RKO (cell line): ENCODE data around the gene TEX101.
"Not testable (repeated sequence)": the region's sequence is repeated elsewhere in the genome, so short reads cannot be mapped to it uniquely, and the experiment has no call there.

Source experiments
- DNase-seq: peaks from one replicate; pipeline ENCODE4 v3.0.0-alpha.2; 2016; ENCODE audit warnings: low spot score

Gene TEX101, protein sequence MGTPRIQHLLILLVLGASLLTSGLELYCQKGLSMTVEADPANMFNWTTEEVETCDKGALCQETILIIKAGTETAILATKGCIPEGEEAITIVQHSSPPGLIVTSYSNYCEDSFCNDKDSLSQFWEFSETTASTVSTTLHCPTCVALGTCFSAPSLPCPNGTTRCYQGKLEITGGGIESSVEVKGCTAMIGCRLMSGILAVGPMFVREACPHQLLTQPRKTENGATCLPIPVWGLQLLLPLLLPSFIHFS

DNA sequence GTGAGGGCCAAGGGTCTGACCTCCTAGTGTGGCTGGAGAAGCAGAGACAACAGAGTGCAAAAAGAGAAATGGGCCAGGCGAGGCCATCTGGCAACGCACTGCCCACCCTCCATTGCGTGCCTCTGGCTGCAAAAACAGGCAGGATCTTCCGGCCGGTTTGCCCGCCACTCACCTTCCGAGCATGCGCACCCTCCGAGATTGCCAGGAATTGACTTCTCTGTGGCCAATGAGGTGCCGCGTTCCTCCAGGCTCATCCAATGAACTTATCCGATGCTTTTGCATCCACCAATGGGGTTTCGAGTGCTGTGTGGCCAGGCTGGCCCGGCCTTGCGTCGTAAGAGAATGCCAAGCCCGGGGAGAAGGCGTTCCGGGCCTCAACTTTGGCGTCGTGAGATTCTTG is at the start of gene TEX101:
TSS of gene TEX101 (plus strand) at position 337 of the 400 bp plus-strand sequence. CDS start 1,030 bp downstream, outside the sequence.
- no peak for DNase-seq

DNA sequence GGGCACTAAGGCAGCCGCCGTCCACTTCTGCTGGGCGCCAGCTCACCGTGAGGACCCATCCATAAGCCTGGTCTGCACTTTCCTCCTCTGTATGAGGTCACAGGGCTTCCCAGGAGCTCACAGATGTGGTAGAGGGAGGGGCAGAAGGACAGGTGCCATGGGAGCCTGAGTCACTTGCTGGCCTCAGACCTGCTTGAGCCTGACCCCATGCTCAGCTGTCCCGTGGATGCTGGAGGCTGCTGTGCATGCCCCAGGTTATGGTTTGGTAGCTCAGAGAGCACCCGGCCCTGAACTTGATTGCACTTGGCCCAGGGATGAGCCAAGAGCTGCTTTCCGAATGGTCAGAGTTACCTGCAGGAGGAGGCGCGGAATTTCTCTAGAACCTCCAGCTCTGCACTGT is 49.0 kb upstream of the TEX101 start:
- DNase-seq = not testable (repeated sequence)

DNA sequence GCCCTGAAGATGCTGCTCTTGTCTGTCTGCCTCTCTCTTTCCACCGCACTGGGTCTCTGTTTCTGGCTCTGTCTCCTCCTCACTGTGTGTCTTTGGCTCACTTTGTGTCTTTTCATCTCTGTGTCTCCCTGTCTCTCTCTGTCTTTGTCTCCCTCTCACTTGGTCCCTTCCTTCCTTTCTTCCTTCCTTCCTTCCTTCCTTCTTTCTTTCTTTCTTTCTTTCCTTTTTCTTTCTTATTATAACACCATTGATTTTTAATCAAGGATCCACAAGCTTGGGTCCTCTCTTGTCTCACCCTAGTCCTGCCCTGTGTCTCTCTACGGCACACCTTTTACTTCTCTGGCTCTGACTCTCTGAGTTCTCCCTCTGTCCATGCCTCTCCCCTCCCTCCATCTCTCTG is 46.9 kb upstream of the TEX101 start:
- DNase-seq = no peak

DNA sequence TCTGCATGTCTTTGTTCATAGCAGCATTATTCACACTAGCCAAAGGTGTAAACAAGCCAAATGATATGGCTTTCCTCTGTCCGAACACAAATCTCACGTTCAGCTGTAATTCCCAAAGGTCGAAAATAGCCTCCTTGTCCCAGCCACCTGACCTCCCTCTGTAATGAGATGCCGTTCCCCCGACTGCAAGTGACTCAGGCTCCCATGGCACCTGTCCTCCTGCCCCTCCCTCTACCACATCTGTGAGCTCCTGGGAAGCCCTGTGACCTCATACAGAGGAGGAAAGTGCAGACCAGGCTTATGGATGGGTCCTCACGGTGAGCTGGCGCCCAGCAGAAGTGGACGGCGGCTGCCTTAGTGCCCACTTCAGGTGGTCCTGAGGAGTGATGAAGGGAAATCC is 45.8 kb upstream of the TEX101 start:
- not testable (repeated sequence) for DNase-seq

DNA sequence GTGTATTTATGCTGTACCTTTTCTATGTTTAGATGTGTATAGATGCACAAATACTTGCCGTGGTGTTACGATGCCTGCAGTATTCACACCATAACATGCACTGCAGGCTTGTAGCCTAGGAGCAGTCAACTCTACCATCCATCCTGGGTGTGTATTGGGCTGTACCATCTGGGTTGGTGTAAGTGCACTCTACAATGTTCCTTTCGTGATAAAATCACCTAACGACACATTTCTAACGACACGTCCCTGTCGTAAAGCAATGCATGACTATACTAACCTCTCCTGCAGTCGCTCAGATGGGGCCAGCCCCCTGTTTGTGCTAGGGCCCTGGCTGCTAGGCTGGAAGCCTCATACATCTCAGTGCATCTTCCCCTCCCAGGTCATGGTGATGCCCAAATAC is 42.8 kb upstream of the TEX101 start:
- DNase-seq = no peak

DNA sequence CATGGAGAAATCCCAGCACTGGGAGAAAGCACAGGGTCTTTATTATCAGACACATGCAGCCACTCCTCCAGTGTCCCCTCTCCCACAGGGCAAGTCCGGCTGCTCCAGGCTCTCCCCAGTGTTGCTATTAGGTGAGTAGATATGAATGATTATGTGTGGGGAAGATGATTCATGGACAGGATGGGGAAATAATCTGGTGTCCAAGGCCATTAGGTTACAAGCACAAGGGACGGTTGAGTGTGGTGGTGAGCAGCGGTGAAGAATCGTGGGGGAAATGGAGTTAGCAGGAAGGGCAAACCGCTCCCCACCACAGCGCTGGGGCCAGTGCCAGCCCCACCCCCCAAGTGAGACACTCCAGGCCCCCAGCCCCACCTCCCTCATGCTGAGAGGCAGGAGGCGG is 42.2 kb upstream of the TEX101 start:
- DNase-seq = no peak

DNA sequence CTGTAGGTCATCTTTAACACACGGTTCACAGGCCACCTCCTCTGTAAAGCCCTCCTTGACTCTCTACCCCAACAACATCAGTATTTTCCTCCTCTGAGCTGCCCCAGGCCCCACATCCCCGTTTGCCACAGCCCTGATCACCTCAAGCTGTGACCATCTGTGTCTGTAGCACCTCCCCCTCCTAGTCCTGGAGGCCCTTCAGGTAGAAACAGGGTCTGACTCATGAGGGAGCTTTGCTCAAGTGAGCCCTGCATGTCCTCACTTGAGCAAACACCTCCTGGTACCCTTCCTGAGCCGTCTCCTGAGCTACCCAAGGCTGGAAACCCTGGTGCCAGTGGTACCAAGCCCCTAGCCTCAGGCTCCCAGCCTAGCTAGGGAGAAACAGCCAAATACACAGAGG is 37.1 kb upstream of the TEX101 start:
- not testable (repeated sequence) for DNase-seq

DNA sequence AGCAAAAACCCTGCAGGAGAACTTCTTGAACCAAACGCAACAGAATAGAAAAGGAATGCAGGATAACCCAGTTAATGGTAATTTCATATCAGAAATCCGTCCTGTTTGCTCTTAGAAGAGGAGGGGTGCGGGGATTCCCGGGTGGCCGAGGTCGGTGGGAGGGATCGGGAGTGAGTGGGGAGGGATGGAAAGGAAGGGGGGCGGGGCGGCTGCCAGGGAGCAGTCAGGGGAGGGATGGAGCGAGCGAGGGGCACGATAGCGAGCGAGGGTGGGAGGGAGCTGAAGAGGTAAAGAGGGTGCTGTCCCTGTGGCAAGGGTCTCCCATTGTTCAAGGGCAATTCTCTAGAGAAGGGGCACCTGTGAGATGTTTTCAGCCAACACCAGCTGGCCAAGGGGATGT is 34.7 kb upstream of the TEX101 start:
- no peak for DNase-seq

DNA sequence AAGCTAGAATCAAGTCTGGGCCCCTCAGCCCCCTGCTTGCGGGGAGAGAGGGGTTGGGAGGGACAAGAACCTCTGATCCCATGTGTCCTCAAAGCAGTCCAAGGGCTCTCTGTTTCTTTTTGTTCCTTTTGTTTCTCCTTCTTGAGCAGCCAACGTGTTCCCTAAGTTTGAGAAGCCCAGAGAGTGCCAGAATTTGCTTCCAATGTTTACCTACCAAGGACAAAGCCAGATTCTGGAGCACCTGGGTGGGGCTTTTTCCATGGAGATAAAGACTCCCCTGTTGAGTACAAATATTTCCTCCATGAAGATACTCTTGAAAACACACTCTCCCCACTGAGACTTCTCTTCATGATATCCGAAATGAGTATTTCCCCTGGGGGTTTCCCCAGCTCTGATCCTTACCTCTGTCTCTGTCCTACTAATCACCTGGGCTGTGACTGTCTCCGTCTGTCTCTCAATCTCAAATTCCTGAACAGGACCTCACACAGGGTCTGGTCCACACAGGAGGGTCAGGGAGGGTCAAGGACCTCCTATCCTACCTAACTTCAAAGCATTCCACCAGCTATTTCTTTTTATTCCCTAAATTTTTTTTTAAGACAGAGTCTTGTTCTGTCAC is 33.8 kb upstream of the TEX101 start:
- DNase-seq = no peak

DNA sequence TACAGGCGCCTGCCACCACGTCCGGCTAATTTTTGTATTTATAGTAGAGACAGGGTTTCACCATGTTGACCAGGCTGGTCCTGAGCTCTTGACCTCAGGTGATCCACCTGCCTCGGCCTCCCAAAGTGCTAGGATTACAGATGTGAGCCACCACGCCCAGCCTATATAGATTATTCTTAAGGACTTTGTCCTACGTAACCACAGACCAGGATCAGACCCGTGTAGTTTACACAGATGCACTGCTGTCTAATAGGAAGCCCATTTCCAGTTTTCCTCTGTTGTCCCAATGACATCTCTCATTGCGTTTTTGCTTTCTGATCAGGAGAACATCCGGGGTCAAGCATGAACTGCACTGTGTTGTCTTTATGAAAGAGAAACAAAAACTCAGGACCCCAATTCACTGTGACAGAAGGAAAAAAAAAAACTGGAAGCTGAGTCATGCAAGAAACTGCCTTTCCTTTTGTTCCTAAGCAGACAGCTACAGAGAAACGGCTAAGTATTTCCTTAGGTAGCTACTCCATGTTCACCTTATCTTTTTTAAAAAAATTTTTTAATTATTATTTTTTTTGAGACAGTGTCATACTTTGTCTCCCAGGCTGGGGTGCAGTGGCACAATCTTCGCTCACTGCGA is 32.0 kb upstream of the TEX101 start:
- not testable (repeated sequence) for DNase-seq

DNA sequence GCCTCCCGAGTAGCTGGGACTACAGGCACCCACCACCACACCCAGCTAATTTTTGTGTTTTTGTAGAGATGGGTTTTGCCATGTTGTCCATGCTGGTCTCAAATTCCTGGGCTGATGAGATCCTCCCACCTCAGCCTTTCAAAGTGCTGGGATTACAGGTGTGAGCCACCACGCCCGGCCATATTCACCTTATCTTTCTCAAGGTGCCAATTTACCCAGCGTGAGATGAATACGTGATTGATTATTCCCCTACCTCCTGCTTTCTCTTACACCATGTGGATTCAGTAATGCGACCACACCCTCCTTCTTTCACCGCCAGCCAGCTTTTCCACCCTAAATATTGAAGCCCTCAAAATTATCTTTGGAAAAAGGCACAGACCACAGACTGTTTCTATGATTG is 31.4 kb upstream of the TEX101 start:
- not testable (repeated sequence) for DNase-seq

DNA sequence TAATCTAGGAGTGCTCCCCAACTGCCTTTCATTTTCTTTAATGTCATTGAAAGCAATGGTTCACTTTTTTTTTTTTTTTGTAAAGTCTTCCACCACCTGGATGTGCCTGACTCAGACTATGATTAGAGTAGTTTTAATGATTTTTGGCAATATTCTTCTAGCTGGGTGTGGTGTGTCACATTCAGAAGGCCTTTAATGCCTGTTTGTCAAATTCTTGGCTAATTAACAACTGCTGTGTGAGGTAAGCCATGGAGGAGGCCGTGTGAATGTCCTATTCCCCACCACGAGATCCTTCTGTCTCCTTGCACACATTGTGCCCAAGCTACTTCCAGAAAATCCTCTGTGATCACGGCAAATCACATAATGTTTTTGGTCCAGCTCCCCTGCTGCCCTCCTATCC is 30.9 kb upstream of the TEX101 start:
- not testable (repeated sequence) for DNase-seq

DNA sequence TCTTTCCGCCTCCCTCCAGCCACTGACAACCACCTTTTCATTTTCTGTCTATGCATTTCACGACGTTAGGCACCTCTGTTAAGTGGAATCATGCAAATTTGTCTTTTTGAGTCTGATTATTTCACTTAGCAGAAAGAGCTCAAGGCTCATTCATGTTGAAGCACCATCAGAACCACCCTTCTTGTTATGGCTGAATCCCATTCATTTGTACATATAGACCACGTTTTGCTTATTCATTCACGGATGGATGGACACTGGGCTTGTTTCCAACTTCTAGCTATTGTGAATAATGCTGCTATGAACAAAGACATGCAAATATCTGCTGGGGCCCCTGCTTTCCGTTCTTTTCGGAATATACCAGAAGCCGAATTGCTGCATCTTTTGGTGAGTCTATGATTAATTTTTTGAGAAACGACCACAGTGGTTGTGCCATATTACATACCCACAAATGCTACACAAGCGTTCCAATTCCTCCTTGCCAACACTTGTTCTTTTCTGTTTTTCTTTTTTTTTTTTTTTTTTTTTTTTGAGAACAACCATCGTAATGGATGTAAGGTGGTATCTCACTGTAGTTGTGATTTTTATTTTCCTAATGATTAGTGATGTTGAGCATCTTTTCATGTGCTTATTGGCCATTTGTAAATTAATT is 23.7 kb upstream of the TEX101 start:
- not testable (repeated sequence) for DNase-seq

DNA sequence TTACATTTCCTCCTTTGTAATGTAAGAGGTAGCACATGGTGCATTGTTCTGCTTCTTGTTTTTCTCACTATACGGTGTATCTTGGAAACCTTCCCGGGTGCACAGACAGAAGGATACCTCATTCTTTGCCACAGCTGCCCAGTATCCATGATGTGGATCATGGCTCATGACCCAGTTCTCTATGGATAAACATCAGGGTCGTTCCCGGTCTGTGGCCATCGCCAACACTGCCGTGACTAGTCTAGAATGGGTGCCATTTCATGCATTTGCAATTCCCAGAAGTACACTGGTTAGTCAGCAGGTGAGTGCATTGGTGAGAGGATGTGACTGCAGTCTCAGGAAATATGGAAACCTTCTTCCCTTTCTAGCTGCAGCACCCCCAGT is 23.1 kb upstream of the TEX101 start:
- not testable (repeated sequence) for DNase-seq

DNA sequence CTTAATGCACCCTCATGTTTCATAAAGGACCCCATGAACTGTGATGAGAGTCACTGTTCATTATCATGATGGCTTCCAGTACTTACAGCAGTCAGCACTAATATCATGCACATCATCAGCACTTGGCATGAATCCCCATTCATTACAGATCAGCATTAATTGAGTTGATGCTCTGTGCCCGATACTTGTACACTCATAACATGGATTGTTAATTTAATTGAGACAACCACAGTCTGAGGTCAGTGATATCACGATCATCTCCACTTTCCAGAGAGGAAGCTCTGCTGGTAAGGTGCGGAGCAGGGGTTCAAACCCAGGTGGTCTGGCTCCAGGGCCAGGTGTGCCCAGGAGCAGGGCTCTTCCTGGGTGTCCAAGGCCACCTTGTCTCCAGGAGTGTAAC is 21.2 kb upstream of the TEX101 start:
- DNase-seq = not testable (repeated sequence)

DNA sequence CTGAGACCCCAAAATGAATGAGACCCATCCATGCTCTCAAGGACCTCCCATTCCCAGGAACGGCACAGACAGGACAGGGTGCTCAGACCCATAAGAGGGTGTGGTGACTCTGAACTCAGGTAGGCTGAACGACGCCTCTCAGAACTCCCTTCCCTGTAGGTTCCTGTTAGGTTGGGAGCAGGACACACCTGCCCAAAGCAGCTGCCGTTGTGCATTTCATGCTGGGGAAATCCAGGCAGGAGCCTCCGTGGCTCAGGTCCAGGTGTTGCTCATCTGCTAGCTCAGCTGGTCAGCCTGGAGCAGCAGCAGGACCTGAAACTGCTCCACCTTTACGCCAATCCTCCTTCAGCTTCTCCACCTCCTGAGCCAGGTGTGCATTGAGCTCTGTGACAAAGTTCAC is 19.1 kb upstream of the TEX101 start:
- DNase-seq = no peak

DNA sequence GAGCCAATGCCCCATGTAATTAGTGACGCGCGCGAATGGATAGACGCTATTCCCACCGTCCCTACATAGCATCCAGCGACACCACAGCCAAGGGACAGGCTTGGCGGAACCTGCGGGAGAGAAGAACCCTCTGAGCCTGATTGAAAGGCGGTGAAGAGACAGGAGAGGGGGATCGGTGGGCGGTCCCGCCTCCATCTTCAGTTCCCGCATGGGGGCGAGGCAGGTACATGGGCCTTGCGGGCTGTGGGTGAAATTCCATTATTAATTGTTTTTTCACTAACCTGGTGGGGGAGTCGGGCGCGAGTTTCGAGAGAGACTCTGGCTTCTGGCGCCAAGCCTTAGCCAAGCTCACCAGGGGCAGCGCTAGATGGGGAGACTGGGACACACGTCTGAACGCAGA is 8.4 kb upstream of the TEX101 start:
- DNase-seq = no peak

DNA sequence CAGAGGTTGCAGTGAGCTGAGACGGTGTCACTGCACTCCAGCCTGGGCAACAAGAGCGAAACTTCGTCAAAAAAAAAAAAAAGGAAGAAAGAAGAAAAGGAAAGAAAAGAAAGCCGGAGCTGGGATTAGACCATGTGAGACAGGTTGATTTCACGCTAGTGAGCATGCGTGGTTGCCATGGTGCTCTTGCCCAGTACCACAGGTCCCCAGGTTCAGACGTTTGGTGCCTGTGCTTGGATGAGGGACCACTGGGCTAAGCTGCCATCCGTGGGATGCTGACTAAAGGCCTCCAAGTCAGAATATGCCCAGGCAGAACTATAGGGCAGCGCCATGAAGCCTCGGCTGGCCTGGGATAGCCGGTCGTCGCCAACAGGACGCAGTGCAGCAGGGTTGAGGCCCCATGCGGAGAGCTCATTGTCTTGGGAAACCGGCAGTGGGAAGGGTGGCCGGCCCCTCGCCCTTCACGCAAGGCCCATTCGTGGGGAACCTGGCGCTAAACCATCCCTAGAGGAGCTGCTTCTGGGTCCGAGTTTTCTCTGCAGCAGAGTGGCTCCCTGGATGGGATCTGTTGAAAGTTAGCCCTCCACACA is 7.2 kb upstream of the TEX101 start:
- DNase-seq = no peak

DNA sequence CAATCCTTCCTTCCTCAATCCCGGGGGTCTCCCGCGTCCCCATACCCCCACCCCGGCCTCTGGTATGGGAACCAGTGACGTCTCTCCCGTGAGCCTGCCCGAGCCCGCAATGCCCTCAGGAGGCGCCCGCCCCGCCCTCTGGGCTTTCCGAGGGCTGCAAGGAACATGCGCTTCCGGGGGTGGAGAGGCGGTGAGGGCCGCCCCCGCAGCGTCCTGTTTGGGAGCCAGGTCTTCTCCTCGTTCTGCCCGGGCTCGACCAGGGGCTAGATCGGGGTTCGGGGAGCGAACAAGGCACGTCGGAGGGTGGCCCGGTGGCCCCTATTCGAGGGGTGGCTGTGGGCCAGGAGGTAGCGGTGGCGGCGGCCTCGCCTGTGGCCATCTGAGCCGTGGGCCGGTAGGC is 6.6 kb upstream of the TEX101 start:
- DNase-seq = no peak

DNA sequence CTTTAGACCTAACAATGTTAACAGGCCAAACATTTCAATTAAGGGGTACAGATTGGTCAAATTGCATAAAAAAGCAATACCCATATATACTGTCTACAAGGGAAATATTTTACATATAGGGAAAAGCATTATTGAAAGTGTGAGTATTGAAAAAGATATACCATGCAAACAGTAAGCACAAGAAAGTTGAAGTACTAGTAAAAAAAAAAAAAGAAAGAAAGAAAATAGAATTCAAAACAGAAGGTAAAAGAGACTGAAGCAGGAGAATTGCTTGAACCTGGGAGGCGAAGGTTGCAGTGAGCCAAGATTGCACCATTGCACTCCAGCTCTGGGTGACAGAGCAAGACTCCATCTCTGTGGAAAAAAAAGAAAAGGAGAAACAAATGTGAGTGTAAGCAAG is 5.3 kb upstream of the TEX101 start:
- no peak for DNase-seq

DNA sequence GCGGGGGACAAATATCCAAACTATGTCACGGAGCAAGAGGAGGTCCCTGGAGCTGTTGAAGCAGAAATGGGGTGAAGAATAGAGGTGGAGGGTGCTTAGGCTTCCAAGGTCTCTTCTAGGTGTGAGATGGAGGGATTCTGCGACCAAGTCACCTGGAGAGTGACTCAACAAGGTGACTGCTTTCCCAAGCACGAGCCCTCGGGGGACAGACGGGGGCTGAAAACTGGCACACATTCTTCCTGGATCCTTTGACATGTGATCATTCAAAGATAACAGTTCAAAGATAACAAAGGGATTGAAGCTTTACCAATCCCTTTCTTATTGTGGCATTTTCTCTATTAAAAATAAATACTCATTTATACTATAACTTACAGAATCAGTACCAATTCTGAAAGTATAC is 2.2 kb upstream of the TEX101 start:
- no peak for DNase-seq

DNA sequence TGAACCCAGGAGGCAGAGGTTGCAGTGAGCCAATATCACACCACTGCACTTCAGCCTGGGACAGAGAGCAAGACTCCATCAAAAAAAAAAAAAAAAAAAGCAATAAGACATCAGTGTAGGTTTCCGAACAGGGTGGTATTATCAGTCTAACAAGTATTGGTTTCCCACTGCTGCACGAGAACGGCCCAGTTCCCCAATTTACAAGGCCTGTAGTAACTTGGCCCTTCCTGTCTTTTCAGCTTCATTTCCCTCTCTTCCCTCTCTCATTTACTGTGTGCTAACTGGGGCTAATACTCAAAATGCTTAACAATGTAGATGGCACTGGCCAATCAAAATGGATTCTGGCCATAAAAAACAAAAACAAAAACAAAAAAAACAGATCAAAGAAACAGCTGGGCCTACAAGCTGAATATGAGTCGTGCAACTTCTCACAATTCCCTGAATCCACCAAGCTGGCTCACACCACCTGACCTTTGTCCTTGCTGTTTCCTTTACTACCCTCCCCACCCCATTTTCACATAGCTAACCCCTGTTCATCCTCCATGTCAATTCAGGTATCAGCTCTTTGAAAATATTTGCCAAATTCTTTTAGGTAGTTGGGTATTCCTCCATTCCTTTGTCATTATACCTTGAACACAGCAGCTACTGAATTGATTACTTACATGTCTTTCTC is 2.4 kb downstream of the TEX101 start:
- DNase-seq = no peak
